ENCODE results near the gene GATAD2A. TPM values are rescaled to one million over a fixed set of nuclear protein-coding genes. Genes with fewer than 3 reads are reported as not detected.
"Not testable (repeated sequence)": the region's sequence is repeated elsewhere in the genome, so short reads cannot be mapped to it uniquely, and the experiment has no call there.

The GATAD2A gene
- total and polyA plus RNA-seq, 7 experiments from 2014 or later, result 11.3 to 123 (median 102) TPM

- Histone ChIP-seq H3K4me3 (ENCODE audit: low read length) (no peak overlapping the region), H3K36me3 (ENCODE audit: control insufficient read depth in 2 of 3, insufficient read depth in 3 of 3, low read length in 3 of 3) (no peaks in the 10 kb centered on the region), H3K27me3 (ENCODE audit: control insufficient read depth in 2 of 2, insufficient read depth in 2 of 2, low read length in 2 of 2) (no peaks in the 10 kb centered on the region), H3K4me1 (ENCODE audit: control insufficient read depth in 2 of 2, insufficient read depth in 2 of 2, low read length in 2 of 2) (peaks cover 14 to 15% of the 10 kb centered on the region in 2 donors), H3K27ac (ENCODE audit: low read depth, low read length) (peak overlapping the region; percentile 22), H3K9me3 (ENCODE audit: control insufficient read depth in 2 of 3, low read length in 3 of 3) (no peaks in the 10 kb centered on the region)
- Mint-ChIP-seq H3K36me3 (no peaks in the 10 kb centered on the region), H3K9me3 (no peaks in the 10 kb centered on the region), H3K27ac (peak overlapping the region; percentile 37 to 91 (median 81)), H3K27me3 (no peaks in the 10 kb centered on the region), H3K4me3 (peak overlapping the region; percentile 21 to 66 (median 54)), H3K4me1 (peaks cover 11 to 27% (median 20%) of the 10 kb centered on the region in 7 donors)
- DNase-seq, result peak; percentile 49 to 76 (median 70)
- intact Hi-C loops (cut with micrococcal nuclease), result loop anchor here (1.0 to 2.0 kb wide), 4 partner anchors 41 to 592 kb away; no protein-coding TSS in a partner anchor
- peak; percentile 83 for ATAC-seq
- ChIA-PET CTCF (interaction anchor here (0.9 to 7.6 kb wide), 5 partner anchors 18 to 123 kb away, joined by 3 to 94 read pairs (median 6); partner anchors contain the start of gene GATAD2A), POLR2A (interaction anchor here (0.6 to 8.9 kb wide), 4 partner anchors 19 to 206 kb away, joined by 3 to 101 read pairs (median 18); partner anchors contain the start of gene GATAD2A)
These were observed 38.8 kb upstream of the GATAD2A start for GRCh38 chr19:19366434-19367396.

GRCh38 chr19:19368087-19368486 lies 37.4 kb upstream of the GATAD2A start:
- H3K27me3 Mint-ChIP-seq, result no peaks in the 10 kb centered on the region
- Histone ChIP-seq H3K27me3 (ENCODE audit: control insufficient read depth in 2 of 2, insufficient read depth in 2 of 2, low read length in 2 of 2) (no peaks in the 10 kb centered on the region), H3K9me3 (ENCODE audit: control insufficient read depth in 2 of 3, low read length in 3 of 3) (no peaks in the 10 kb centered on the region), H3K36me3 (ENCODE audit: control insufficient read depth in 2 of 3, insufficient read depth in 3 of 3, low read length in 3 of 3) (no peaks in the 10 kb centered on the region), H3K27ac (ENCODE audit: low read depth, low read length) (no peak overlapping the region), H3K4me1 (ENCODE audit: control insufficient read depth in 2 of 2, insufficient read depth in 2 of 2, low read length in 2 of 2) (peaks cover 21 to 23% of the 10 kb centered on the region in 2 donors), H3K4me3 (ENCODE audit: low read length) (no peak overlapping the region)
- no peak overlapping the region for H3K4me3 Mint-ChIP-seq
- peaks cover 0 to 3% (median 0%) of the 10 kb centered on the region in 5 donors for H3K36me3 Mint-ChIP-seq
- ChIA-PET CTCF (interaction anchor here (0.7 to 7.6 kb wide), 3 partner anchors 21 to 122 kb away, joined by 3 to 94 read pairs (median 10); partner anchors contain the start of gene GATAD2A), POLR2A (interaction anchor here (0.7 to 8.9 kb wide), 2 partner anchors 40 to 121 kb away, joined by 3 to 101 read pairs; no protein-coding TSS in a partner anchor)
- intact Hi-C loops (cut with micrococcal nuclease), result no loop called here
- H3K9me3 Mint-ChIP-seq, result no peaks in the 10 kb centered on the region
- H3K27ac Mint-ChIP-seq, result peak overlapping the region in 1 of 9 donors; percentile 28
- DNase-seq (no peak), ATAC-seq (no peak)
- peaks cover 11 to 25% (median 21%) of the 10 kb centered on the region in 7 donors for H3K4me1 Mint-ChIP-seq

- Histone ChIP-seq H3K27ac (ENCODE audit: low read depth, low read length) (no peak overlapping the region), H3K4me3 (ENCODE audit: low read length) (no peak overlapping the region), H3K36me3 (ENCODE audit: control insufficient read depth in 2 of 3, insufficient read depth in 3 of 3, low read length in 3 of 3) (no peaks in the 10 kb centered on the region), H3K4me1 (ENCODE audit: control insufficient read depth in 2 of 2, insufficient read depth in 2 of 2, low read length in 2 of 2) (peaks cover 15 to 20% of the 10 kb centered on the region in 2 donors), H3K9me3 (ENCODE audit: control insufficient read depth in 2 of 3, low read length in 3 of 3) (no peaks in the 10 kb centered on the region), H3K27me3 (ENCODE audit: control insufficient read depth in 2 of 2, insufficient read depth in 2 of 2, low read length in 2 of 2) (no peaks in the 10 kb centered on the region)
- DNase-seq, result no peak
- Mint-ChIP-seq H3K4me1 (peaks cover 6 to 20% (median 14%) of the 10 kb centered on the region in 7 donors), H3K9me3 (no peaks in the 10 kb centered on the region), H3K27ac (no peak overlapping the region), H3K36me3 (peaks cover 0 to 3% (median 0%) of the 10 kb centered on the region in 5 donors), H3K4me3 (no peak overlapping the region), H3K27me3 (no peaks in the 10 kb centered on the region)
- no peak for ATAC-seq
- intact Hi-C loops (cut with micrococcal nuclease), result no loop called here
- ChIA-PET POLR2A (interaction anchor here (0.9 kb wide), 1 partner anchor 118 kb away, joined by 4 read pairs; no protein-coding TSS in a partner anchor), CTCF (interaction anchor here (7.6 kb wide), 1 partner anchor 119 kb away, joined by 94 read pairs; no protein-coding TSS in a partner anchor)
These were observed 34.4 kb upstream of the GATAD2A start for GRCh38 chr19:19371059-19371458.

GRCh38 chr19:19372656-19373416 lies 32.6 kb upstream of the GATAD2A start:
- CTCF ChIA-PET, result interaction anchor here (0.6 to 0.9 kb wide), 2 partner anchors 116 to 118 kb away, joined by 3 to 6 read pairs; no protein-coding TSS in a partner anchor
- peak overlapping the region; percentile 41 for H3K27ac ChIP-seq (ENCODE audit: low read depth, low read length)
- H3K27me3 ChIP-seq (ENCODE audit: control insufficient read depth in 2 of 2, insufficient read depth in 2 of 2, low read length in 2 of 2), result no peaks in the 10 kb centered on the region
- peak overlapping the region; percentile 4 for H3K4me3 ChIP-seq (ENCODE audit: low read length)
- DNase-seq, result peak in 3 of 9 donors; percentile 14 to 27 (median 23)
- H3K4me1 Mint-ChIP-seq, result peaks cover 6 to 12% (median 8%) of the 10 kb centered on the region in 7 donors
- peak overlapping the region in 9 of 10 donors; percentile 55 to 72 (median 64) for H3K4me3 Mint-ChIP-seq
- no peaks in the 10 kb centered on the region for H3K9me3 Mint-ChIP-seq
- H3K27me3 Mint-ChIP-seq, result no peaks in the 10 kb centered on the region
- peaks cover 0 to 3% (median 0%) of the 10 kb centered on the region in 5 donors for H3K36me3 Mint-ChIP-seq
- H3K36me3 ChIP-seq (ENCODE audit: control insufficient read depth in 2 of 3, insufficient read depth in 3 of 3, low read length in 3 of 3), result no peaks in the 10 kb centered on the region
- H3K9me3 ChIP-seq (ENCODE audit: control insufficient read depth in 2 of 3, low read length in 3 of 3), result no peaks in the 10 kb centered on the region
- POLR2A ChIA-PET, result interaction anchor here (0.6 to 2.1 kb wide), 8 partner anchors 8 to 111 kb away, joined by 3 to 10 read pairs (median 4); partner anchors contain the start of gene GATAD2A
- intact Hi-C loops (cut with micrococcal nuclease), result loop anchor here in 1 of 2 donors (1.0 kb wide), 1 partner anchor 12 kb away; no protein-coding TSS in a partner anchor
- H3K4me1 ChIP-seq (ENCODE audit: control insufficient read depth in 2 of 2, insufficient read depth in 2 of 2, low read length in 2 of 2), result peaks cover 5 to 12% of the 10 kb centered on the region in 2 donors
- peak; percentile 97 for ATAC-seq
- peak overlapping the region; percentile 68 to 91 (median 84) for H3K27ac Mint-ChIP-seq

GRCh38 chr19:19379527-19379926 lies 25.9 kb upstream of the GATAD2A start:
- peaks cover 0 to 2% (median 0%) of the 10 kb centered on the region in 11 donors for H3K9me3 Mint-ChIP-seq
- POLR2A ChIA-PET, result interaction anchor here (0.6 to 0.7 kb wide), 2 partner anchors 486 to 1045 kb away, joined by 4 to 5 read pairs; partner anchors contain the start of gene ZNF253
- no peak for ATAC-seq
- Histone ChIP-seq H3K4me1 (ENCODE audit: control insufficient read depth in 2 of 2, insufficient read depth in 2 of 2, low read length in 2 of 2) (peaks cover under 1 to 2% of the 10 kb centered on the region in 2 donors), H3K4me3 (ENCODE audit: low read length) (no peak overlapping the region), H3K27ac (ENCODE audit: low read depth, low read length) (no peak overlapping the region), H3K36me3 (ENCODE audit: control insufficient read depth in 2 of 3, insufficient read depth in 3 of 3, low read length in 3 of 3) (no peaks in the 10 kb centered on the region), H3K9me3 (ENCODE audit: control insufficient read depth in 2 of 3, low read length in 3 of 3) (no peaks in the 10 kb centered on the region), H3K27me3 (ENCODE audit: control insufficient read depth in 2 of 2, insufficient read depth in 2 of 2, low read length in 2 of 2) (no peaks in the 10 kb centered on the region)
- H3K4me3 Mint-ChIP-seq, result no peak overlapping the region
- DNase-seq, result no peak
- H3K27ac Mint-ChIP-seq, result no peak overlapping the region
- intact Hi-C loops (cut with micrococcal nuclease), result no loop called here
- no peaks in the 10 kb centered on the region for H3K27me3 Mint-ChIP-seq
- CTCF ChIA-PET, result no interaction called here
- peaks cover 0 to 10% (median 4%) of the 10 kb centered on the region in 7 donors for H3K4me1 Mint-ChIP-seq
- no peaks in the 10 kb centered on the region for H3K36me3 Mint-ChIP-seq

- H3K4me3 ChIP-seq (ENCODE audit: low read length); H3K4me3 Mint-ChIP-seq; H3K4me1 ChIP-seq (ENCODE audit: control insufficient read depth in 2 of 2, insufficient read depth in 2 of 2, low read length in 2 of 2); ATAC-seq; H3K27me3 ChIP-seq (ENCODE audit: control insufficient read depth in 2 of 2, insufficient read depth in 2 of 2, low read length in 2 of 2); H3K36me3 Mint-ChIP-seq; H3K27ac ChIP-seq (ENCODE audit: low read depth, low read length); H3K36me3 ChIP-seq (ENCODE audit: control insufficient read depth in 2 of 3, insufficient read depth in 3 of 3, low read length in 3 of 3); H3K27me3 Mint-ChIP-seq; DNase-seq; H3K4me1 Mint-ChIP-seq; H3K27ac Mint-ChIP-seq; H3K9me3 ChIP-seq (ENCODE audit: control insufficient read depth in 2 of 3, low read length in 3 of 3); intact Hi-C loops (cut with micrococcal nuclease); H3K9me3 Mint-ChIP-seq: not testable (repeated sequence)
- ChIA-PET CTCF (interaction anchor here (1.4 kb wide), 1 partner anchor 110 kb away, joined by 4 read pairs; no protein-coding TSS in a partner anchor), POLR2A (interaction anchor here (1.1 kb wide), 1 partner anchor 27 kb away, joined by 3 read pairs; no protein-coding TSS in a partner anchor)
These were observed 25.2 kb upstream of the GATAD2A start for GRCh38 chr19:19380316-19380715.
